H1 (cell line): ENCODE results near the gene FOXF1. TPM values are rescaled to one million over a fixed set of nuclear protein-coding genes. Genes with fewer than 3 reads are reported as not detected.

Source experiments
- CTCF ChIA-PET: fragments of 300-600 bp; sonication (Branson Sonifier 250); formaldehyde crosslinking; loops from one replicate; lab custom pipeline; 2021; ENCODE audit not compliant: partially characterized antibody; lab: Charles Lee
- POLR2A ChIA-PET: fragments of 300-600 bp; sonication (Branson Sonifier 250); formaldehyde crosslinking; loops from one replicate; lab custom pipeline; 2021; ENCODE audit warnings: inconsistent platforms; ENCODE audit not compliant: partially characterized antibody; lab: Charles Lee
- DNase-seq, 2 experiments: peaks; one replicate each; pipeline versions ENCODE4 v3.0.0 to v3.0.0-alpha.2; 2010 to 2022; ENCODE audit warnings: low spot score in 2 of 2, low read depth in 1 of 2, mixed read lengths in 1 of 2
- FAIRE-seq: peaks from 2 replicates; lab custom pipeline; 2011; peaks lifted over from hg19 to GRCh38; lab: Jason Lieb, UNC
- H2AFZ ChIP-seq: 2 replicates; pipeline ENCODE4 v1.8.1; 2012; ENCODE audit warnings: low read length, inconsistent platforms
- H2AK5ac ChIP-seq: 2 replicates; pipeline ENCODE4 v1.6.1; 2013; ENCODE audit warnings: low read depth, low read length
- H2BK120ac ChIP-seq: replicated peaks from 2 replicates; pipeline ENCODE3; 2013; ENCODE audit warnings: low read depth, low read length, inconsistent platforms
- H2BK12ac ChIP-seq: 2 replicates; pipeline ENCODE4 v1.6.1; 2013; ENCODE audit warnings: low read depth, low read length
- H2BK15ac ChIP-seq: 2 replicates; pipeline ENCODE4 v1.6.1; 2013; ENCODE audit warnings: low read length
- H2BK20ac ChIP-seq: 2 replicates; pipeline ENCODE4 v1.6.1; 2013; ENCODE audit warnings: low read length
- H2BK5ac ChIP-seq: 2 replicates; pipeline ENCODE4 v1.6.1; 2013; ENCODE audit warnings: low read depth, low read length
- H3K14ac ChIP-seq: 2 replicates; pipeline ENCODE4 v1.6.1; 2013; ENCODE audit warnings: inconsistent platforms; ENCODE audit not compliant: insufficient read length
- H3K18ac ChIP-seq: 2 replicates; pipeline ENCODE4 v1.6.1; 2013; ENCODE audit warnings: low read length; ENCODE audit errors: extremely low read depth
- H3K23ac ChIP-seq: 2 replicates; pipeline ENCODE4 v1.6.1; 2013; ENCODE audit warnings: inconsistent platforms; ENCODE audit not compliant: insufficient read length
- H3K23me2 ChIP-seq: 2 replicates; pipeline ENCODE4 v1.6.1; 2013; ENCODE audit warnings: low read depth, low read length
- H3K27ac ChIP-seq: 2 replicates; pipeline ENCODE4 v1.6.1; 2011; ENCODE audit warnings: low read depth, low read length, inconsistent platforms
- H3K27me3 ChIP-seq, 4 experiments: replicated peaks in 1 of 4; 1 replicate in 1 of 4; 2 replicates in 3 of 4; pipeline versions ENCODE4 v1.6.1 to v1.8.1; 2011 to 2013; ENCODE audit warnings: low read length in 3 of 4, mild to moderate bottlenecking in 3 of 4, inconsistent platforms in 2 of 4, mixed read lengths in 2 of 4, moderate library complexity in 1 of 4; ENCODE audit not compliant: control insufficient read depth in 3 of 4, insufficient read depth in 3 of 4; ENCODE audit errors: extremely low read depth in 1 of 4
- H3K36me3 ChIP-seq, 4 experiments: 2 replicates each; pipeline versions ENCODE4 v1.6.1 to v1.8.1; 2011 to 2013; ENCODE audit warnings: mild to moderate bottlenecking in 4 of 4, low read length in 3 of 4, moderate library complexity in 2 of 4, control low read depth in 1 of 4, inconsistent platforms in 1 of 4; ENCODE audit not compliant: insufficient read depth in 4 of 4, control insufficient read depth in 2 of 4
- H3K4ac ChIP-seq: replicated peaks from 2 replicates; pipeline ENCODE3; 2013; ENCODE audit warnings: low read length, low read depth, mixed read lengths, inconsistent platforms; ENCODE audit not compliant: insufficient read length
- H3K4me1 ChIP-seq, 4 experiments: replicated peaks in 1 of 4; 1 replicate in 1 of 4; 2 replicates in 3 of 4; pipeline versions ENCODE4 v1.6.1 to v1.8.1; 2011 to 2013; ENCODE audit warnings: low read length in 3 of 4, inconsistent platforms in 2 of 4, mixed read lengths in 1 of 4; ENCODE audit not compliant: insufficient read depth in 4 of 4, control insufficient read depth in 3 of 4
- H3K4me2 ChIP-seq, 2 experiments: 2 replicates each; pipeline versions ENCODE4 v1.6.1 to v1.8.1; 2011 to 2013; ENCODE audit warnings: low read depth in 2 of 2, low read length in 2 of 2, control low read depth in 1 of 2, inconsistent platforms in 1 of 2, mild to moderate bottlenecking in 1 of 2; ENCODE audit not compliant: insufficient read depth in 1 of 2
- H3K4me3 ChIP-seq, 4 experiments: fragments of 200-600, 300-600 bp in 1 of 4; sonication (generic), shearing (Covaris generic), sonication (Bioruptor Twin) in 1 of 4; 2 replicates each; pipeline versions ENCODE4 v1.5.1 to v1.8.1; 2011 to 2016; ENCODE audit warnings: low read length in 4 of 4, low read depth in 3 of 4, control low read depth in 2 of 4, inconsistent platforms in 2 of 4, mild to moderate bottlenecking in 2 of 4, mixed read lengths in 1 of 4, moderate library complexity in 1 of 4; ENCODE audit not compliant: insufficient read depth in 2 of 4; ENCODE audit errors: extremely low read depth in 1 of 4
- H3K56ac ChIP-seq: replicated peaks from 2 replicates; pipeline ENCODE3; 2013; ENCODE audit warnings: low read depth, mild to moderate bottlenecking, mixed read lengths, low read length, inconsistent platforms; ENCODE audit not compliant: insufficient read length
- H3K79me1 ChIP-seq: 2 replicates; pipeline ENCODE4 v1.6.1; 2013; ENCODE audit warnings: low read depth, low read length, control low read depth
- H3K79me2 ChIP-seq, 2 experiments: 2 replicates each; pipeline versions ENCODE4 v1.6.1 to v1.8.1; 2012 to 2013; ENCODE audit warnings: low read length in 2 of 2, mild to moderate bottlenecking in 2 of 2, inconsistent platforms in 1 of 2; ENCODE audit not compliant: insufficient read depth in 2 of 2, control insufficient read depth in 1 of 2
- H3K9ac ChIP-seq, 4 experiments: replicated peaks in 1 of 4; 1 replicate in 1 of 4; 2 replicates in 3 of 4; pipeline versions ENCODE4 v1.6.1 to v1.8.1; 2011 to 2013; ENCODE audit warnings: low read depth in 3 of 4, low read length in 3 of 4, control low read depth in 2 of 4, mild to moderate bottlenecking in 2 of 4, moderate library complexity in 2 of 4, inconsistent platforms in 1 of 4; ENCODE audit errors: extremely low read depth in 1 of 4
- H3K9me3 ChIP-seq, 2 experiments: 2 replicates each; pipeline versions ENCODE4 v1.6.1 to v1.8.1; 2012 to 2013; ENCODE audit warnings: mild to moderate bottlenecking in 2 of 2, moderate library complexity in 2 of 2, control low read depth in 1 of 2, inconsistent platforms in 1 of 2, low read depth in 1 of 2, low read length in 1 of 2, mixed read lengths in 1 of 2; ENCODE audit not compliant: insufficient read depth in 2 of 2
- H4K20me1 ChIP-seq, 2 experiments: replicated peaks in 1 of 2; 2 replicates each; pipeline versions ENCODE3 to v1.8.1; 2011 to 2013; ENCODE audit warnings: inconsistent platforms in 2 of 2, low read length in 2 of 2, mild to moderate bottlenecking in 1 of 2; ENCODE audit not compliant: insufficient read depth in 2 of 2, control insufficient read depth in 1 of 2
- H4K5ac ChIP-seq: 2 replicates; pipeline ENCODE4 v1.6.1; 2013; ENCODE audit warnings: low read length, low read depth, mixed read lengths, inconsistent platforms; ENCODE audit not compliant: insufficient read length
- H4K8ac ChIP-seq: 2 replicates; pipeline ENCODE4 v1.8.0; 2013; ENCODE audit warnings: mild to moderate bottlenecking, moderate library complexity, low read length, inconsistent platforms; ENCODE audit not compliant: insufficient read depth; ENCODE audit errors: extremely low read depth
- H4K91ac ChIP-seq: replicated peaks from 2 replicates; pipeline ENCODE3; 2013; ENCODE audit warnings: low read length, mixed read lengths, inconsistent platforms; ENCODE audit not compliant: insufficient read length
- BACH1 ChIP-seq: IDR thresholded peaks from 2 replicates; pipeline ENCODE4 v1.6.1; 2012; ENCODE audit warnings: low read length, improper control_type of control experiment
- CEBPB ChIP-seq: IDR thresholded peaks from 2 replicates; pipeline ENCODE4 v1.6.1; 2012; ENCODE audit warnings: low read depth, low read length
- CHD1 ChIP-seq: IDR thresholded peaks from 2 replicates; pipeline ENCODE4 v1.6.1; 2012; ENCODE audit warnings: low read depth, low read length, improper control_type of control experiment
- EGR1 ChIP-seq: IDR thresholded peaks from 2 replicates; pipeline ENCODE4 v1.6.1; 2011; ENCODE audit warnings: low read depth, low read length, borderline replicate concordance
- EZH2 ChIP-seq: fragments of 200-600 bp; sonication (generic); IDR thresholded peaks from 2 replicates; pipeline ENCODE4 v1.7.1; 2012; ENCODE audit warnings: low read depth, mild to moderate bottlenecking, moderate library complexity, low read length, inconsistent platforms; ENCODE audit not compliant: severe bottlenecking
- FOSL1 ChIP-seq: IDR thresholded peaks from 2 replicates; pipeline ENCODE4 v1.6.1; 2011; ENCODE audit warnings: mild to moderate bottlenecking, low read depth, low read length, moderate library complexity; ENCODE audit not compliant: insufficient read depth
- GTF2F1 ChIP-seq: IDR thresholded peaks from 2 replicates; pipeline ENCODE4 v1.6.1; 2012; ENCODE audit warnings: low read depth, low read length, improper control_type of control experiment, borderline replicate concordance
- JUN ChIP-seq: IDR thresholded peaks from 2 replicates; pipeline ENCODE4 v1.6.1; 2011; ENCODE audit warnings: low read depth, mild to moderate bottlenecking, improper control_type of control experiment, low read length
- JUND ChIP-seq: IDR thresholded peaks from 2 replicates; pipeline ENCODE4 v1.6.1; 2011; ENCODE audit warnings: mild to moderate bottlenecking, improper control_type of control experiment, low read length
- NANOG ChIP-seq: IDR thresholded peaks from 2 replicates; pipeline ENCODE4 v1.6.1; 2011; ENCODE audit warnings: low read length, low read depth, mild to moderate bottlenecking, inconsistent platforms; ENCODE audit not compliant: insufficient read depth, poor library complexity, severe bottlenecking
- POLR2A ChIP-seq, 2 experiments: IDR thresholded peaks; 1 replicate in 1 of 2; 2 replicates in 1 of 2; pipeline ENCODE4 v1.6.1; 2011; ENCODE audit warnings: low read depth in 2 of 2, low read length in 2 of 2, mild to moderate bottlenecking in 2 of 2; ENCODE audit errors: control extremely low read depth in 1 of 2
- POU5F1 ChIP-seq: IDR thresholded peaks from 2 replicates; pipeline ENCODE4 v1.6.1; 2011; ENCODE audit warnings: low read depth, mild to moderate bottlenecking, low read length, moderate library complexity
- SIX5 ChIP-seq: IDR thresholded peaks from 2 replicates; pipeline ENCODE4 v1.6.1; 2011; ENCODE audit warnings: mild to moderate bottlenecking, low read depth, low read length
- SP1 ChIP-seq: IDR thresholded peaks from 2 replicates; pipeline ENCODE4 v1.6.1; 2011; ENCODE audit warnings: low read depth, low read length
- SP4 ChIP-seq: IDR thresholded peaks from 2 replicates; pipeline ENCODE4 v1.6.1; 2012; ENCODE audit warnings: low read length, inconsistent platforms
- TAF7 ChIP-seq: optimal IDR thresholded peaks from 2 replicates; pipeline ENCODE3; 2011; ENCODE audit warnings: low read depth, mild to moderate bottlenecking, inconsistent platforms, low read length, moderate library complexity, borderline replicate concordance
- WGBS, 2 experiments: shearing (Covaris generic) in 1 of 2; methylation state at CpG; one replicate each; pipeline versions ENCODE4 v1.1.6 to v1.1.7; 2013 to 2015; ENCODE audit warnings: low lambda C conversion rate in 2 of 2, mixed read lengths in 2 of 2, inconsistent platforms in 1 of 2, low coverage in 1 of 2, missing lambda C conversion rate in 1 of 2; ENCODE audit not compliant: insufficient replicate concordance in 2 of 2, insufficient coverage in 1 of 2, insufficient read length in 1 of 2; ENCODE audit errors: extremely low coverage in 1 of 2, missing lambda C conversion rate in 1 of 2; 5-methylcytosine and 5-hydroxymethylcytosine counted together
- polyA plus RNA-seq, 7 experiments: library from polyadenylated mRNA; depleted of rRNA in 3 of 7; stranded (reverse) in 5 of 7; unstranded in 2 of 7; fragments of >200 nt in 5 of 7; fragments of 200-250 nt in 2 of 7; gene quantifications; 1 replicate in 5 of 7; 2 replicates in 1 of 7; 4 replicates in 1 of 7; pipeline versions ENCODE4 v1.2.1 to v1.2.3, GENCODE V29; 2011 to 2013; ENCODE audit warnings: missing spikeins in 2 of 7, mixed read lengths in 2 of 7
- total RNA-seq: library from RNA; stranded (reverse); fragmentation: NEBNext Ultra II Directional; extraction: Animal tissue kit (Norgen Biotek cat#: 25700); gene quantifications from 2 replicates; pipeline ENCODE4 v1.2.1, GENCODE V29; 2021

The FOXF1 gene
- total and polyA plus RNA-seq, 2 of the 8 experiments (the other 6 are each of a cell fraction or from before 2014, with no cell fraction given) = 0.02 TPM; not detected in 1

- FAIRE-seq = no peak
- Histone ChIP-seq H3K27ac (no peak overlapping the region), H3K4me3 (no peak overlapping the region), H3K79me2 (no peaks in the 10 kb centered on the region), H3K9ac (no peak overlapping the region), H3K56ac (no peak overlapping the region), H4K20me1 (no peaks in the 10 kb centered on the region), H3K14ac (no peak overlapping the region), H2BK120ac (no peak overlapping the region), H3K23ac (no peak overlapping the region), H2BK12ac (no peak overlapping the region), H4K5ac (no peak overlapping the region), H2BK15ac (no peak overlapping the region), H4K91ac (no peak overlapping the region), H3K36me3 (peaks cover 0 to 4% (median 2%) of the 10 kb centered on the region in 4 experiments; a peak in 3 of 8 replicates), H3K79me1 (no peaks in the 10 kb centered on the region), H3K4me2 (no peak overlapping the region), H2BK5ac (no peak overlapping the region), H2AFZ (no peak overlapping the region), H2AK5ac (no peak overlapping the region), H3K4ac (no peak overlapping the region), H3K23me2 (no peaks in the 10 kb centered on the region), H4K8ac (no peak overlapping the region), H3K18ac (no peak overlapping the region), H3K4me1 (no peaks in the 10 kb centered on the region), H3K27me3 (no peaks in the 10 kb centered on the region), H2BK20ac (no peak overlapping the region), H3K9me3 (peaks cover 0 to 7% of the 10 kb centered on the region in 2 experiments; a peak in 1 of 4 replicates)
- ChIA-PET POLR2A (no interaction called here), CTCF (interaction anchor here (0.7 to 2.3 kb wide), 5 partner anchors 12 to 510 kb away, joined by 3 to 8 read pairs (median 3); no protein-coding TSS in a partner anchor)
- DNase-seq = no peak
- WGBS, 2 experiments = 92% methylated on average over 8 of the region's 8 CpGs; no CpG with 5 or more reads in 1 of the 2 experiments
- TF ChIP-seq EGR1 (no peak), CEBPB (no peak), NANOG (no peak), CHD1 (no peak), GTF2F1 (no peak), TAF7 (no peak), POLR2A (IDR thresholded peaks at IDR 0.05; ENCODE audit: control extremely low read depth in 1 of 2, low read depth in 2 of 2, low read length in 2 of 2) (no peak), EZH2 (no peak), SIX5 (no peak), SP1 (no peak), POU5F1 (no peak), BACH1 (no peak), JUN (no peak), FOSL1 (no peak), JUND (no peak), SP4 (no peak)
Observed at GRCh38 chr16:86533076-86533475, 22.7 kb downstream of the FOXF1 start.
